HEK293 (cell line): ENCODE data around the gene IGF1R.

Experiments
- CTCF ChIA-PET: fragments of 350-600 bp; formaldehyde crosslinking; extraction: SDS; loops from one replicate; lab custom pipeline; 2021; ENCODE audit warnings: antibody characterized with exemption; lab: Yijun Ruan, JAX
- POLR2A ChIA-PET: fragments of 300-600 bp; formaldehyde crosslinking; extraction: SDS; loops from one replicate; lab custom pipeline; 2020; ENCODE audit warnings: antibody characterized with exemption, inconsistent platforms; lab: Yijun Ruan, JAX
- H3K27ac ChIP-seq: fragments of 200-500 bp; sonication (Bioruptor generic); 2 replicates; pipeline ENCODE4 v1.5.1; 2014; ENCODE audit warnings: low read depth, low read length, control low read depth, inconsistent platforms; ENCODE audit errors: extremely low read depth
- H3K36me3 ChIP-seq, 2 experiments: fragments of 200-500 bp in 1 of 2; sonication (Bioruptor generic) in 1 of 2; 1 replicate in 1 of 2; 2 replicates in 1 of 2; pipeline ENCODE4 v1.5.1; 2014 to 2017; ENCODE audit warnings: inconsistent platforms in 2 of 2, low read length in 2 of 2; ENCODE audit not compliant: control insufficient read depth in 2 of 2, insufficient read depth in 1 of 2
- H3K4me1 ChIP-seq: fragments of 200-500 bp; sonication (Bioruptor generic); 2 replicates; pipeline ENCODE4 v1.5.1; 2014; ENCODE audit warnings: mild to moderate bottlenecking, low read length, inconsistent platforms; ENCODE audit not compliant: control insufficient read depth, insufficient read depth
- H3K4me3 ChIP-seq: 2 replicates; pipeline ENCODE4 v1.5.1; 2011; ENCODE audit warnings: low read depth, mild to moderate bottlenecking, control low read depth, low read length, moderate library complexity
- H3K9me3 ChIP-seq: fragments of 200-500 bp; sonication (Bioruptor generic); 2 replicates; pipeline ENCODE4 v1.5.1; 2014; ENCODE audit warnings: low read depth, low read length, inconsistent platforms; ENCODE audit not compliant: control insufficient read depth, insufficient read depth
- AEBP2 ChIP-seq: fragments of 450-650 bp; formaldehyde crosslinking; IDR thresholded peaks from 2 replicates; pipeline ENCODE4 v1.5.1; 2016; ENCODE audit warnings: missing biosample characterization, missing genetic modification characterization, borderline replicate concordance
- EGR2 ChIP-seq: fragments of 450-650 bp; formaldehyde crosslinking; IDR thresholded peaks from 2 replicates; pipeline ENCODE4 v1.5.1; 2016; ENCODE audit warnings: low read depth, missing biosample characterization, missing genetic modification characterization
- GFI1B ChIP-seq: fragments of 450-650 bp; formaldehyde crosslinking; IDR thresholded peaks from 2 replicates; pipeline ENCODE4 v1.5.1; 2016; ENCODE audit warnings: missing biosample characterization, missing genetic modification characterization
- INSM2 ChIP-seq: fragments of 450-650 bp; formaldehyde crosslinking; IDR thresholded peaks from 2 replicates; pipeline ENCODE4 v1.5.1; 2016; ENCODE audit warnings: missing biosample characterization, missing genetic modification characterization
- PATZ1 ChIP-seq: fragments of 450-650 bp; formaldehyde crosslinking; IDR thresholded peaks from 2 replicates; pipeline ENCODE4 v1.5.1; 2016; ENCODE audit warnings: missing biosample characterization, missing genetic modification characterization
- RBAK ChIP-seq: fragments of 450-650 bp; formaldehyde crosslinking; IDR thresholded peaks from 2 replicates; pipeline ENCODE4 v1.5.1; 2016; ENCODE audit warnings: missing biosample characterization, missing genetic modification characterization
- SCRT1 ChIP-seq: fragments of 450-650 bp; formaldehyde crosslinking; IDR thresholded peaks from 2 replicates; pipeline ENCODE4 v1.5.1; 2016; ENCODE audit warnings: missing biosample characterization, missing genetic modification characterization, borderline replicate concordance
- SETDB1 ChIP-seq: IDR thresholded peaks from one replicate; pipeline ENCODE4 v1.6.1; 2017; ENCODE audit warnings: mild to moderate bottlenecking, low read length, moderate library complexity, mixed read lengths; ENCODE audit not compliant: insufficient read length
- ZBTB1 ChIP-seq: fragments of 450-650 bp; formaldehyde crosslinking; IDR thresholded peaks from 2 replicates; pipeline ENCODE4 v1.5.1; 2016; ENCODE audit warnings: missing biosample characterization, missing genetic modification characterization
- ZBTB6 ChIP-seq: fragments of 450-650 bp; formaldehyde crosslinking; IDR thresholded peaks from 2 replicates; pipeline ENCODE4 v1.5.1; 2017; ENCODE audit warnings: missing biosample characterization, missing genetic modification characterization
- ZNF146 ChIP-seq: fragments of 450-650 bp; formaldehyde crosslinking; IDR thresholded peaks from 2 replicates; pipeline ENCODE4 v1.5.1; 2016; ENCODE audit warnings: missing biosample characterization, missing genetic modification characterization
- ZNF157 ChIP-seq: fragments of 450-650 bp; formaldehyde crosslinking; IDR thresholded peaks from 2 replicates; pipeline ENCODE4 v1.5.1; 2016; ENCODE audit warnings: missing biosample characterization, missing genetic modification characterization
- ZNF2 ChIP-seq: fragments of 450-650 bp; formaldehyde crosslinking; IDR thresholded peaks from 2 replicates; pipeline ENCODE4 v1.5.1; 2016; ENCODE audit warnings: missing biosample characterization, missing genetic modification characterization
- ZNF221 ChIP-seq: fragments of 450-650 bp; formaldehyde crosslinking; IDR thresholded peaks from 2 replicates; pipeline ENCODE4 v1.5.1; 2017; ENCODE audit warnings: missing biosample characterization, missing genetic modification characterization, borderline replicate concordance
- ZNF274 ChIP-seq, 2 experiments: fragments of 200-500 bp in 1 of 2; fragments of 450-650 bp in 1 of 2; sonication (Bioruptor generic) in 1 of 2; formaldehyde crosslinking in 1 of 2; IDR thresholded peaks; 2 replicates each; pipeline versions ENCODE4 v1.5.1 to v1.6.1; 2014 to 2016; ENCODE audit warnings: borderline replicate concordance in 1 of 2, inconsistent platforms in 1 of 2, low read length in 1 of 2, missing biosample characterization in 1 of 2, missing genetic modification characterization in 1 of 2
- ZNF292 ChIP-seq: fragments of 450-650 bp; formaldehyde crosslinking; IDR thresholded peaks from 2 replicates; pipeline ENCODE4 v1.5.1; 2016; ENCODE audit warnings: low read depth, missing biosample characterization, missing genetic modification characterization, borderline replicate concordance
- ZNF311 ChIP-seq: fragments of 450-650 bp; formaldehyde crosslinking; IDR thresholded peaks from 2 replicates; pipeline ENCODE4 v1.5.1; 2017; ENCODE audit warnings: missing biosample characterization, missing genetic modification characterization, borderline replicate concordance
- ZNF423 ChIP-seq: fragments of 450-650 bp; formaldehyde crosslinking; IDR thresholded peaks from 2 replicates; pipeline ENCODE4 v1.5.1; 2016; ENCODE audit warnings: missing biosample characterization, missing genetic modification characterization
- ZNF433 ChIP-seq: fragments of 450-650 bp; formaldehyde crosslinking; IDR thresholded peaks from 2 replicates; pipeline ENCODE4 v1.5.1; 2016; ENCODE audit warnings: missing biosample characterization, missing genetic modification characterization, low read depth
- ZNF449 ChIP-seq: fragments of 450-650 bp; formaldehyde crosslinking; IDR thresholded peaks from 2 replicates; pipeline ENCODE4 v1.5.1; 2017; ENCODE audit warnings: missing biosample characterization, mild to moderate bottlenecking, missing genetic modification characterization, moderate library complexity
- ZNF488 ChIP-seq: fragments of 450-650 bp; formaldehyde crosslinking; IDR thresholded peaks from 2 replicates; pipeline ENCODE4 v1.5.1; 2016; ENCODE audit warnings: missing biosample characterization, missing genetic modification characterization
- ZNF548 ChIP-seq: fragments of 450-650 bp; formaldehyde crosslinking; IDR thresholded peaks from 2 replicates; pipeline ENCODE4 v1.5.1; 2016; ENCODE audit warnings: missing biosample characterization, missing genetic modification characterization
- ZNF549 ChIP-seq: fragments of 450-650 bp; IDR thresholded peaks from 2 replicates; pipeline ENCODE4 v1.5.1; 2018; ENCODE audit warnings: missing biosample characterization, missing genetic modification characterization, mild to moderate bottlenecking, inconsistent platforms, moderate library complexity
- ZNF571 ChIP-seq: fragments of 450-650 bp; formaldehyde crosslinking; IDR thresholded peaks from 2 replicates; pipeline ENCODE4 v1.5.0; 2017; ENCODE audit warnings: missing biosample characterization, missing genetic modification characterization
- ZNF692 ChIP-seq: fragments of 450-650 bp; formaldehyde crosslinking; IDR thresholded peaks from 2 replicates; pipeline ENCODE4 v1.5.1; 2016; ENCODE audit warnings: missing biosample characterization, missing genetic modification characterization
- ZNF830 ChIP-seq: fragments of 450-650 bp; IDR thresholded peaks from 2 replicates; pipeline ENCODE4 v1.5.0; 2018; ENCODE audit warnings: missing biosample characterization, missing genetic modification characterization, low read depth, mild to moderate bottlenecking, moderate library complexity

The IGF1R gene

GRCh38 chr15:98896802-98897732 is 248.7 kb downstream of the IGF1R start (continued):
- TF ChIP-seq ZNF488 (no peak), ZNF274 (IDR thresholded peaks at IDR 0.05; ENCODE audit: low read length) (no peak), ZNF274 (tag by site-specific recombination; IDR thresholded peaks at IDR 0.05; ENCODE audit: borderline replicate concordance) (no peak), ZNF423 (tag by site-specific recombination) (no peak), GFI1B (peak; percentile 99), EGR2 (tag by site-specific recombination) (no peak), ZBTB1 (tag by site-specific recombination) (peak; percentile 93), ZNF292 (0 out of 2 replicates have a peak, but pooled peaks have one; percentile 18), ZNF571 (tag by site-specific recombination) (no peak), ZNF146 (peak; percentile 59), ZNF221 (tag by site-specific recombination) (no peak), RBAK (tag by site-specific recombination) (peak; percentile 60; the same call in 1 of the 2 replicates), AEBP2 (tag by site-specific recombination) (no peak), ZNF548 (no peak), ZNF2 (tag by site-specific recombination) (peak; percentile 81; the same call in 1 of the 2 replicates), PATZ1 (peak; percentile 79), ZNF311 (tag by site-specific recombination) (no peak), ZBTB6 (tag by site-specific recombination) (no peak), ZNF830 (no peak), ZNF157 (tag by site-specific recombination) (no peak)
- TF ChIP-seq, all 188 proteins: peak for 74

GRCh38 chr15:98898122-98898521 is 249.8 kb downstream of the IGF1R start:
- no peak overlapping the region for H3K4me3 ChIP-seq
- H3K27ac ChIP-seq = no peak overlapping the region
- no peaks in the 10 kb centered on the region for H3K36me3 ChIP-seq
- H3K9me3 ChIP-seq = no peaks in the 10 kb centered on the region
- ChIA-PET POLR2A (interaction anchor here (1.6 kb wide), 1 partner anchor 9 kb away, joined by 4 read pairs; no protein-coding TSS in a partner anchor), CTCF (interaction anchor here (0.8 to 1.1 kb wide), 2 partner anchors 36 to 47 kb away, joined by 3 to 4 read pairs; no protein-coding TSS in a partner anchor)
- H3K4me1 ChIP-seq = peaks cover 27% of the 10 kb centered on the region
- no peak for TF ChIP-seq ZNF449 (tag by site-specific recombination)
- TF ChIP-seq ZNF433 (tag by site-specific recombination) = no peak
- no peak for TF ChIP-seq SETDB1
- TF ChIP-seq ZNF692 (tag by site-specific recombination) = no peak
- no peak for TF ChIP-seq ZNF549 (tag by site-specific recombination)
- TF ChIP-seq SCRT1 (tag by site-specific recombination) = no peak
- TF ChIP-seq INSM2 (tag by site-specific recombination) = no peak
